ENCODE data around the gene KCND3. TPM values are rescaled to one million over a fixed set of nuclear protein-coding genes. Genes with fewer than 3 reads are reported as not detected.

The KCND3 gene
- total RNA-seq, 1 experiment from 2014 or later = not detected

DNA sequence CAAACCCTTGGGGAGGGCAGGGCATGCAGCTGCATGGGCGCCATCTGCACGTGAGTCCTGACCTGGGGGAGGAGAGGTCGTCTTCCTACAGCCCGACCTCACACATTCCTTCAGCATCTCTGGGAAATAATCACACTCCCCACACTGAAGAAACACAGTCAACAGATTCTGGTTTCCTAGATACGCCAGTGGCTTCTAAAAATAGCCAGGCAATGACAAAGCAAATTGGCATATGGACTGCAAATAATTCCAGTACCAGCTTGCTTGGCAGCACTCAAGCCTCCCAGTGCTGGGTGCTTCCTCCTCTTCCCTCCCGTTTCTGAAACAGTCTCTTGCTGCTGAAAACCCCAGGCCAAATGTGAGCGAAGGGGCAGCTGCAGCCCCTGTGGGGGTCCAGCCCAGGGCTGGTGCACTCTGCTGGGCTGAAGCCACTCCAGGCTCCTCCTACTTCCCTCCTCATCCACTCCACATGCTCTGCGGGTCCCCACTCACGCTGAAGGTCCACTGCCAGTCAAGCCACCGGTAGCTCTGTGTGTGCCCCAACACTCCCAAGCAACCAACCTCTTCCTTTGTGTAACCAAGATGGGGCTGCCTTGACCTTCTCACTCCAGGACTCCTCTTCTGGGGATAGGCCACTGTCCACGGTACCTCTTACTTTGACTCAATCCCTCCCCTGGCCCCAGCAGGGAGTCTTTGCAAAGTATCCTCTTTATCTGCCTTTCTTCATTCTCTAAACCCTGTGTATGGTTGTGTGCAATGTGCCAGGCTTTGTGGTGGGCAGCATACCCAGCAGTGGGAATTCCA, 69.0 kb downstream of the KCND3 start:
- peak; percentile 67 for DNase-seq (ENCODE audit: low read depth)

DNA sequence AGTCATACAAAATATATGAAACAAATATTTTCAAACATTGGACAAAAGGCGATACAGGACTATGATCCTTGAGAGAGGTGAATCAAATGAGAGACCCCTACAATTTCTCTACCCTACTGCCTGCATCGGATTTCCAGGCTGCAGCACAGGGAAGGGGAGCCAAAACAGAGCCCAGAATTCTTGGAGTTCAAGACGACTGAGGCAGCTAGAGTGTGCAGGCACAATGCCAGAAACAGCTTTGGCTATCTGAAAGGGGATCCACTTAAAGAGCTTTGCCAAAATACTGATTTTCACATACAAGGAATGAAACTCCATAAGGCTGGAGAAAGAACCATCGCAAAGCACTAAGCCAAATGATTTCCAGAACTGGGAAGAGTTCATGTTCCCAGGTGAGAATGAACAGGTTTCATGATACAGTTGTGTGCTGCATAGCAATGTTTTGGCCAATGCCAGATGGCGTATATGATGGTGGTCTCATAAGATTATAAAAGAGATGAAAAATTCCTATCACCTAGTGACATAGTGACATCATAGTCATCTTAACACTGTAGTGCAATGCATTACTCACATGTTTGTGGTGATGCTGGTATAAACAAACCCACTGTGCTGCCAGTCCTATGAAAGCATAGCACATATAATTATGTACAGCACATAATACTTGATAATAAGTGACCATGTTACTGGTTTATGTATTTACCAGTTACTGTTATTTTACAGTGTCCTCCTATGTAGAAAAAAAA, 77.5 kb downstream of the KCND3 start:
- no peak for DNase-seq (ENCODE audit: low read depth)

DNA sequence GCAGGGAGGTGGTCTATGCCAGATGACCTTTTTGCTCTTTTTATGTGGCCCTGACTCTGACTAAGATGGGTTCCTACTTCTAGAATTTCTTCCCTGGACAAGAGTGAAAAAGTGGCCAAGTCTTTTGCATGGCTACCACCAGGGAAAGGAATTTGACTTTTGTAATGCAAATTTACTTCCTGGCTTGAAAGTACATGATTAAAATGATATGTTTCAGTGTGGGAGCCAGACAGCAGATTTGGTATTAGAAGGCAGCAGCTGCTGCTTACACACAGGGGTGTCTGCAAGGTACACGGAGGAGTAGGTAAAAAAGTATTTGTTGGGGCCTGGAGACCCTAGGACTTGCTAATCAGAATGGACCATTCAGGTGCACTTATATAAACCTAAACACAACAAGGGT, 78.4 kb downstream of the KCND3 start:
- no peak for DNase-seq (ENCODE audit: low read depth)

DNA sequence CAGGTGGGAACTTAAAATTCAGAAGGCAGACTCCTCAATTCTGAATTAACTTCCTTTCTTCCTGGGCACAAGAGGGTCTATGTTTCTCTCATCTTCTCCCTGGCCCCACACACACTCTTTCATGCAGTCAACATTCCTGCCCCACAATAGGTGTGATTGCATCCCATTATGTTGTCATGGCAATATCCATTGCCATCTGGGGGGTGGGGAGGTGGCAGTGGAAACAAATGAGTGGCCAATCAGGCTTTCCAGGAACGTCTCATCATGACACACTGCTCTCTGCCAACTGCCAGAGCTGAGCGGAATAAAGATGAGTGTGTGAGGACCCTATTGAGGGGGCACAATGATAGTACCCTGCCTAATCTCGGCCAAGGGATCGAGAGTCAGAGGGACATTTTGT, 80.4 kb downstream of the KCND3 start:
- DNase-seq (ENCODE audit: low read depth) = no peak

DNA sequence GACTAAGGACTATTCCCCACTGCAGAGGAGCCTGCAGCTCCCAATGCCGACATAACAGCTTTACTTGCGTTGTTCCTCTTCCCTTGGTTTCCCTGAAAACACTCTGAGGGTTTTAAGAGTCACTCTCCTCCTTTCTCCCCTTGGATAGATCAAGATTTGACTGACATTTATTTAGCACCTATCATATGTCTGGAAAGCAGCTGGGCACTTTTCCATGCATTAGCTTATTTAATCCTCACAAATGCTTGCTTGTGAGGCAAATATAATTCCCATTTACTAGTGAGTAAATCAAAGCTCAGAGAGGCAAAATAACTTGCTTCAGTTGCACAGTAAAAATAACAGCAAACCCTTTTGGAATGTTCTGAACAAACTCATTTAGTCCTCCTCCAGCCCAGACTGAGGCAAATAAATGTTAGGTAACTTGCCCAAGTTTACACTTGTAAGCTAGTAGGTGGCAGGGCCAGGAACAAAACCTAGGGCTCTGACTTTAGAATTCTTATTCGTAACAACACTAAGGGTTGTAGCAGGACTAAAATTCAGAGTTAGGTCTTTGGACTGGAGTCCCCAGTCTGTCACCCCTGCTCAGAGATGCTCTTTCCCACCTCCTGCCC, 81.4 kb downstream of the KCND3 start:
- no peak for DNase-seq (ENCODE audit: low read depth)

DNA sequence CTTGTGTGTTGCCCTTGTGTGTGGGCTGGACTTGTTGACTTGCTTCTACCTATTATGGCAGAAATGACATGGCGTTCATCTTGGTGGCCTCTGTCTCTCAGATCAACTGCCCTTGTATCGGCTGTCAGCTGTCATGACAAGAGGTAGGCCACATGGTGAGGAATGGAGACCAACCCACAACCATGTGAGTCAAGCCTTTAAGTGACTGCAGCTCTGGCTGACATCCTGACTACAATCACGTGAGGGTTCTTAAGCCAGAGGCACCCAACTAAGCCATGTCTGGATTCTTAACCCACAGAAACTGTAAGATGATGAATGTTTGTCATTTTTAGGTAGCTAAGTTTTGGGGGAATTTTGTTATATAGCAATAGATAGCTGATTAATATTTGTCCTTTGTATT, 82.1 kb downstream of the KCND3 start:
- DNase-seq (ENCODE audit: low read depth) = no peak

DNA sequence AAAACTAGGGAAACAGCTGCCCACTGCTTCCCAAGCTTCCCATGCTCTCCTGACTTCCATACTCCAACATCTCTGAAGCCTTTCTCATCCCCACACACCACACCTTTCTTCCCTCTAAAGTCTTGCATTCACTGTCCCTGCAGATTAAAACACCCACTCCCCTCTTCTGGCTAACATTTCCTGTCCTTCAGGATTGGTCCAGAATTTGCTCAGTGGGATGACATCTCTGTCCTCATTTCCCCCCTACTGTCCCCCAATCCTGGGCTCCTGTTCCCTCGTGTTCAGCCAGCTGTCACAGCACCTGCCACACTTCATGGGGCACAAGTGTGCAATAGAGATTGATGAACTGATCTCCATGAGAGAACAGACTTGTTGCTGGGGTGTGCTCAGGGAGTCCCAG, 82.7 kb downstream of the KCND3 start:
- DNase-seq (ENCODE audit: low read depth) = no peak

DNA sequence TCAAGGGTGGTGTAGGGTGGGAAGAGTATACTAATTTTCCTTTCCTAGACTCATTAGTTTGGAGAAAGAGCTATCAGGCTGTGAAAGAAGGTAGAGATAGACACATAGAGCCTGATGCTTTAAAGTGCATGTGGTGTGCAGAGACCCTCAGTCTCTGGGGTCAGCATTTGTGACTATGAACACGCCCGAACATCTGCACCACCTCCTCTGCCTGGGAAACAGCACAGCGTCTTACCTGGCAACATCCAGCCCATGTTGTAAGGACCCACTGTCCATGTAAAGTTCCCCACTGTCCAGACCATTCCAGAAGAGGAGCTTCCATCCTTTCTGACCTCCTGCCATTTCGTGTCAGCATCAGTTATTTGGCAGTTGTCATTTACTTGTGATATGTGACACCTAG, 83.4 kb downstream of the KCND3 start:
- DNase-seq (ENCODE audit: low read depth) = no peak

DNA sequence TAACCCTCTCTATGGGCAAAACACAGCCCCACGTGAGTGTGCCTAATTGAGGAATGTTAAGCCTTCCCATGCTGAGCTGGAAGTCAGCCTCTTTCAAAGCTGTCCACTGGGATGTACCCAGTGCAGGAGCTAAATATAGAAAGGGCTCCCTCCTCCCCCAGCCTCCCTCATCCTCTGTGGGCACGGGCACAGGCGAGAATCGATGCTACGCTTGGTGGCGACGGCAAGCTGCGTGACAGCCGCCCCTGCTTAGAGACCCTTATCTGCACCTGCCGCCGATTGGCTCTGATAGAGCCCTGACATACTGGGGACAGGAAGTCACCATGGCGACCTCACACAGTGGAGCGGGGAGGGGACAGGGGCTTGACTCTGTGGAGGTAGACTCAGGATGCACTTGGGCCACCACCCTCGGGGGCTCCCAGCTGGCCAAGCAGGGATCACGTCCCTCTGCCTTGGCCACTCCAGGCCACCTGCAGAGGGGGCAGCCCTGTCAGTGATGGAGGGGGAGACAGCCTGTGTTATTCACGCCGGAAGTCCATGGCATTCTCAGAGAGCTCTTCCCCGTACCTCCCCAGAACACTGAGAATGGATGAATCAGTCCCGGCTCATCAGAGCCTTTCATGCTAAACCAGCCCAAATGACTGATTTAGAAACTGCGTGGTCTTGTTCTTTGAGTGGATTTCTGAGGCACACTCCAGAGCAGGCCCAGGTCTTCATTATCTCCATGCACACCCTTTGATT, 84.8 kb downstream of the KCND3 start:
- peak; percentile 54 for DNase-seq (ENCODE audit: low read depth)

DNA sequence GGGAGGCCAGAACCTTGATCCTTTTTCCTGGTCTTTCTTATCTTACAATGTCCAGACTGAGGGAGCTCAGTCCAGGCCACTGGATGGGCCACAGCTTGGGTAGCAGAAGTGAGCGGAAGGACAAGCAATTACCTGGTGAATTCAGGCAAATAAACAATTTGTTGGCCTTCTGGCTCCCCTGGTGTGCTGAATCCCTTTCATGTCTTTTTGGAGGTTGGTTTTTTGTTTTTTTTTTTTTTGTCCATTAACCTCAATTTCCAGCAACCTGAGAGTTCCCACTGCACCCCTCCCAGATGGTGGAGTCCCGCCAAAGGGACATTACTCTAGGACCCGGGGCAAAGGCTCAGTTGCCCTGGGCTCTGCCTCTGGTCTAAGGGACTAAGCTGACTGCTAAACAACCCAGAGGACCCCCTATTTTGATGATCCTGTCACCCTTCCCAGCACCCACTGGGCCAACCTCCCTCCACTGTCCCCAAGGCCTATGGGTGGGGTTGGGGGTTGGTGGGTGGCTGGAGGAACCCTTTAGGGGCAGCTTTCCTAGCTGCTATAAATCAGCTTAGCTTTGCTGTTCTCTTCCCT, 85.5 kb downstream of the KCND3 start:
- DNase-seq (ENCODE audit: low read depth) = no peak

DNA sequence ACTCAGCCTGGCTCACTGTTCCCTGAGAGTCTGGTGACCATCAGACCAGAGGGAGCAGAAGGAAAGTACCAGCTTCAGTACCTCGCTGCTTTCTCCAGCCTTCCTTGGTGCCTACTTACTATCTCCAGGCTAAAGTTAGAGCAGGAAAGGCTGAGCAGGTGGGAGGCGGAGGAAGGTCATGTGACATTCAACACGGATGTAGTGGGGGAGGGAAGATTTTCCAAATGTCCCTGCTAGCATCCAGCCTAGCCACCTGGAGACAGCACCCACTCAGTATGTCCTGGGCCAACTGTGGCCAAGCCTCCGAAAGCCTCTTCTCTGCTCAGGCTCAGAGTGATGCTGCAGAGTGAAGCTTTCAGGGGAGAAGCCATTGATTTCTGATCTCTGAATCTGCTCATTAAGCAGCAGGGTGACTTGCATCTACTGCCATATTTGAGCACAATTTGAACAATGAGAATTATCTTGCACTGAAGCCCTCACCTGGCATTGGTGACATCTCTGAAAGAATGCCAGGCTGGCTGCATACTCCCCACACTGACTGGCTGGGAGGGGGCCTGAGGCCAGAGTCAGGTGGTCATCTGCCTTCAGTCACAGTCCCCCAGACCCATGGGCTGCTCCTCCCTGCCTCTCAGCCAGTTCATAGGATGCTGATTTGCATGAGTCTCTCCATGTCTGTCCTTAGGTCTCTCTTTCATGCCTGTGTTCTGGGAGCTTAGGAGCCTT, 86.2 kb downstream of the KCND3 start:
- DNase-seq (ENCODE audit: low read depth) = no peak

DNA sequence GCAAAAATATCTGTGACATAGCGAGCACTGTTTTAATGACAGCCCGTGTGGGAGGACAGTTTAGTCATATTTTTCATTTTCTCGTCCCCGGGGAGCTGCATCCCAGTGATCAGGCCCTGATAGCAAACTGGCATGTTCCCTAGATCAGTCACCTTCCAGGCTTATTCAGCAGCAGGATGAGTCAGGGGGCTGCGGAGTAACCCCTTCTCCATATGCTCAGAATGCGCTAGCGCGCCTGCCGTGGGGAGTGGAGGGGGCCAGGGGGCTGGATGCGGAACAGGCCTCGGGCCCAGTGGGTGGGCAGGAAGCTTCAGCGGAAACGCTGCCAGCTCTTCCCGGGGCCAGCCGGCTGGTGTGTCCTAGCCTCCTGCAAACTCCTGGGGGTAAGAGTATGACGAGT, 94.0 kb downstream of the KCND3 start:
- DNase-seq (ENCODE audit: low read depth) = peak; percentile 52

DNA sequence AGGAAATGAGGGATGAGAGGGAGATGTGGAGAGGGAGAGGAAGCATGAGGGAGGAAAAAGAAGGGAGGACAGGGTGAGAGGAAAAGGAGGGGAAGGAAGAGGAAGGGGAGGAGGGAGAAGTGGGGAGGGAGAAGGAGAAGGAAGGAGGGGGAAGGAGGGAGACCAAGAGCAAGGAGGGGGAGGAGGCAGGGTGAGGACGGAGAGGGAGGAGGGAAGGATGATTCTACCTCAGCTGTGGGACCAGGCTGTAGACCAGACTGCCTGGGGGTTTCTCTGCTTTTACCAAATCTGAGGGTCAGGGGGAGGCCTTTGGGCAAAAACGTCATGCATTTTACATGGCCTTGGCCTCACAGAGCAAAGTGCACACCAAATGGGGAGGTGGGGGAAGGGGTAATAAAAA, 94.5 kb downstream of the KCND3 start:
- no peak for DNase-seq (ENCODE audit: low read depth)

DNA sequence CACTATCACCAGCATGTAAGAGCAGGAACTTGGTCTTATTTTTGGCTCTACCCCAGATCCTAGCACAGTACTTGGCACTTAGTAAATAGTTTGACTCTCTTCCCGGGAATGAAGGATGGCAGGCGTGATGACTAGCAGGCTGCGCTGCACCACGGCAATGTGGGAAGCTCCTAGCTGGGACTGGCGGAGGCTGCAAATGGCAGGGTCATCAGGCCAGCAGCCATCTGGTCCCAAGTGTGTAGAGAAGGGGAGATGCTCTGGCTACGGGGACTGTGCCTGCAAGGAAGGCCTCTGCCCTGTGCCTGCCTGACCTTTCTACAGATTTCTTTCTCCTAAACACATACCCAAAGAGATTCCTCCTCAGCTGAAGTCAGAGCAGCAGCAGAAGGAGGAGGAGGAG, 95.0 kb downstream of the KCND3 start:
- DNase-seq (ENCODE audit: low read depth) = no peak

DNA sequence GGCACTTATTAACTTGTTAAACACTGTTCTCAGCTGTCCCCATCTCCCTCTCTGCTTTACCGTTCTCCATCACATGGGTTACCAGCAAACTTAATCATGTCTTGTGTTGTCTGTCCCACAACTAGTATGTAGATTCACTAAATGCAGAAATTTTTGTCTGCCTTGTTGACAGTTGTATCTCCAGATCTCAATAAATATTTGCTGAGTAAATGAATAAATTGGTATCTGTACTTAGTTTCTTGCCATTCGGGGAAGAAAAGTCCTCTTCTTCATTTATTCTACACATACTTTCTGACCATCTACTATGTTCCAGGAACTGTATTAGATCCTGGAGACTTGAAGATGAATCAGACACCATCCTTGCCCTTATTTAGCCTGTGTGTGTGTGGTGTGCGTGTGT, 97.9 kb downstream of the KCND3 start:
- DNase-seq (ENCODE audit: low read depth) = no peak

DNA sequence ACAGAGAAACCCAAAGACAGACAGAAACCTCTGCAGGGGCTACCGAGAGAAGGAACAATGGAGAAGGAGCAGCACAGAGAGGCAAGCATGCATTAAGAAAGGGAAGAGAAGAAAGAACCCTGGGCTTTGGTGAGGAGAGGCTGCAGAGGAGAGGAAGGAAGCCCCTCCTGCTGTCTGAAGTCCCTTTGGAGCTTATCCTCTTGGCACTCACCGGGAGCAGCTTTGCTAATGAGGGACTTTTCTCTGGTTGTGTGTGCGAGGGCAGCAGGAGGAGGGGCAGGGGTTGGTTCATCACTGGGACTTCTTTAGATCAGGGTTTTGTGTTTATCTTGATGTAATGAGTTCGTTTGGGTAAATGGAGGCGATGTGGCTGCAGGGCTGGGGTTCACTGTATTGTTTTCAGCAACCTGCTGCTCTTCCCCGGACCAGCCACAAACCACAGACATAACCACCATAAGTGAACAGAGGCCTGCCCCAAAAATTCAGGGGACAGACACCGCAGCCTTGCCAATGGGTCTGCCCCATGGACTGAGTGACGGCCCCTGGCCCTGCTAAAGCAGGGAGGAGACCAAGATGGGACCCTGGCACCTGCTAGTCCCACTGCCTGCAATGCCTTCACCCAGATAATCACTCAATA, 100.6 kb downstream of the KCND3 start:
- no peak for DNase-seq (ENCODE audit: low read depth)

DNA sequence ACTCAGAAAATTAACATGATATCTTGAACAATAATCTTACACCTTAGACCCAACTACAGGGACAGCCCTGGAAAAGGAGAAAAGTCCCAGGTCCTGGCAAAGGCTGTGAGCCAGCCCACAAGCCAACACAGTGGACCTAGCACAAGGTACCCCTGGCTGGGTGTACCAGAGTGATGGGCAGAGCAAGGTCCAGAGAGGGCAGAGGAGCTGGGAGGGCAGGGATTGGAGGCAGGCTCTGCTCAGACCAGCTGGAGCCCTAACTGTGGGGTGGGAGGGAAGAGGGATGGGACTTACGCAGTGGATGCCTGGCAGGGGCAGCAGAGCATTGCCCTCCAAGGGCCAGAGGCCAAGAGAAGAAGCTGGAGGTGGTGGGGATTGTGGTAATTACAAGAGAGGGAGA, 101.6 kb downstream of the KCND3 start:
- DNase-seq (ENCODE audit: low read depth) = no peak

DNA sequence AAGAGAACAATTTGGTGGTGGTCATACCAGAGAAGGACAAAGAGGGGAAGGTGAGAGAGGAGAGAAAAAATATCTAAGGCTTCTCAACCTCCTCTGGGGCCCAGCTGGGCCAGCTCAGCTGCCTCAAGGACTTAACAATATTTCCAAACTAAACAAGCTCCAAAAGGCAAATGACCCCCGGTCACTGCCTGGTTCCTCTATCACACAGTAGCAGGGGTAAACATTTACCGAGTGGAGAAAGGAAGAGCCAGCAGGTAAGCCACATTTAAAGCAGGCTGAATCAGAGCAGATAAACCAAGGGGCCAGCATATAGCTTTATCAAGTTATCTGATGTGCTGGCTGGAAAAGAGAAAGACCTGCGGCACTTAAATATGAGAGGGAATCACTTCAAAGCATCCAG, 102.1 kb downstream of the KCND3 start:
- DNase-seq (ENCODE audit: low read depth) = no peak

DNA sequence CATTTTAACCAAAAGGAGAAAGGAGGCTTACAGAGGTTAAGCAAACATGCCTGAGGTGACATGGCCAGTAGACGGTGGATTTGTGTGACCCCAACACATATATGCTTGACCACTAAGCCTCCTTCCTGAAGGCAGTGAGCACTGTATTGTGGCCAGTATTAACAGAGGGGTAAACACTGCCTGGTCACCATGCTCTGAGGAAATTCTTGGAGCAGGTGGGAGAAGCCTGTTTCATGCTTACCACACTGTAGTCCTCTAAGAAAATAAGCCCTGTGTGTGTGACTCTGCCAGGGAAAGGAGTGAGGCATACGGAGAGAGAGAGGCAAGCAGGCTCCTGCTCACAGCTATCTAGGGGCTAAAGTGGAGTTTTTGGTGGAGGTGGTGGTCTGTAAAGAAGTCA, 102.7 kb downstream of the KCND3 start:
- no peak for DNase-seq (ENCODE audit: low read depth)

DNA sequence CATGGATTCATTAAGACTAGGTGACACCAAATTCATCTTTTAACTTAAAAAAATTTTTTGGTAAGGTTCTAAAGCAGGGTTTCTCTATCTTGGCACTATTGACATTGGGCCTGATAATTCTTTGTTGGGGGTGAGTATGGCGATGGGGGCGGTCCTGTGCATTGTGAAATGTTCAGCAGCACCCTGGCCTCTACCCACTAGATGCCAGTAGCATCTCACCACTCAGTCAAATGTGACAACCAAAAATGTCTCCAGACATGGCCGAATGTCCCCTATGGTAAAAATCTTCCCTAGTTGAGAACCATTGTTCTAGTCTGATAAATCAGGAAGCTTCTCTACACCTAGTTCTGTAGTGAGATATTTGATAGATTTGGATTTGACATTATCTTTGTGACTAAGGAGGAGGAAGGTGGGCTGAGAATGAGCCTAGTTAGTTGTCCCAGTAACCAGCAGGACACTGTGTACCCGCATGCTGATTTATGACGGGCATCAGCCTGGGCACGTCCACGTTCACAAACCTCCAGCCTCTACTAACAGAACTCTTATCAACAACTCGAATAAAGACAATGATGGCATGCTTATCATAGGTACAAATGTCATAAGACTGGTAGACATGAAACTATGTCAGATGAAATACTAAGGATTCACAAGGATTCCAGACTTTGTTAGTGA, 104.6 kb downstream of the KCND3 start:
- DNase-seq (ENCODE audit: low read depth) = no peak

Data from RPMI7951 (cell line).